ENCODE data around the gene NLRX1. TPM values are rescaled to one million over a fixed set of nuclear protein-coding genes. Genes with fewer than 3 reads are reported as not detected.

Gene NLRX1
- total and polyA plus RNA-seq, 2 experiments from 2014 or later: 16.1 to 36.8 TPM

GRCh38 chr11:119193001-119193400, 24.5 kb downstream of the NLRX1 start:
- Histone ChIP-seq H3K36me3 (no peaks in the 10 kb centered on the region), H3K27me3 (no peaks in the 10 kb centered on the region), H3K4me1 (ENCODE audit: low read depth) (no peaks in the 10 kb centered on the region), H3K27ac (no peak overlapping the region), H3K9me3 (ENCODE audit: low read depth) (no peaks in the 10 kb centered on the region), H3K4me3 (no peak overlapping the region)
- DNase-seq (ENCODE audit: low read depth in 1 of 2, low spot score in 1 of 2): no peak
- no peak for TF ChIP-seq CTCF (IDR thresholded peaks at IDR 0.05; ENCODE audit: low read depth, low read length)

- TF ChIP-seq CTCF (IDR thresholded peaks at IDR 0.05; ENCODE audit: low read depth, low read length): no peak
- Histone ChIP-seq H3K27ac (no peak overlapping the region), H3K4me3 (no peak overlapping the region), H3K36me3 (no peaks in the 10 kb centered on the region), H3K27me3 (no peaks in the 10 kb centered on the region), H3K9me3 (ENCODE audit: low read depth) (no peaks in the 10 kb centered on the region), H3K4me1 (ENCODE audit: low read depth) (no peaks in the 10 kb centered on the region)
- no peak for DNase-seq (ENCODE audit: low read depth in 1 of 2, low spot score in 1 of 2)
Measured at GRCh38 chr11:119193626-119194025, 25.1 kb downstream of the NLRX1 start.

- Histone ChIP-seq H3K36me3 (no peaks in the 10 kb centered on the region), H3K4me3 (no peak overlapping the region), H3K9me3 (ENCODE audit: low read depth) (no peaks in the 10 kb centered on the region), H3K4me1 (ENCODE audit: low read depth) (no peaks in the 10 kb centered on the region), H3K27me3 (no peaks in the 10 kb centered on the region), H3K27ac (no peak overlapping the region)
- no peak for DNase-seq (ENCODE audit: low read depth in 1 of 2, low spot score in 1 of 2)
- TF ChIP-seq CTCF (IDR thresholded peaks at IDR 0.05; ENCODE audit: low read depth, low read length): no peak
Measured at GRCh38 chr11:119194811-119195440, 26.4 kb downstream of the NLRX1 start.

GRCh38 chr11:119195680-119196079, 27.2 kb downstream of the NLRX1 start:
- Histone ChIP-seq H3K4me3 (no peak overlapping the region), H3K27ac (no peak overlapping the region), H3K36me3 (no peaks in the 10 kb centered on the region), H3K4me1 (ENCODE audit: low read depth) (no peaks in the 10 kb centered on the region), H3K9me3 (ENCODE audit: low read depth) (no peaks in the 10 kb centered on the region), H3K27me3 (no peaks in the 10 kb centered on the region)
- TF ChIP-seq CTCF (IDR thresholded peaks at IDR 0.05; ENCODE audit: low read depth, low read length): no peak
- peak; percentile 58 to 73 for DNase-seq (ENCODE audit: low read depth in 1 of 2, low spot score in 1 of 2)

GRCh38 chr11:119196833-119197483, 28.4 kb downstream of the NLRX1 start:
- Histone ChIP-seq H3K27ac (no peak overlapping the region), H3K9me3 (ENCODE audit: low read depth) (no peaks in the 10 kb centered on the region), H3K36me3 (no peaks in the 10 kb centered on the region), H3K4me1 (ENCODE audit: low read depth) (no peaks in the 10 kb centered on the region), H3K4me3 (no peak overlapping the region), H3K27me3 (no peaks in the 10 kb centered on the region)
- peak; percentile 89 to 93 for DNase-seq (ENCODE audit: low read depth in 1 of 2, low spot score in 1 of 2)
- TF ChIP-seq CTCF (IDR thresholded peaks at IDR 0.05; ENCODE audit: low read depth, low read length): peak; percentile 79
